ENCODE results near the gene PHF21B.
"Not testable (repeated sequence)": the region's sequence is repeated elsewhere in the genome, so short reads cannot be mapped to it uniquely, and the experiment has no call there.

PHF21B gene

DNA sequence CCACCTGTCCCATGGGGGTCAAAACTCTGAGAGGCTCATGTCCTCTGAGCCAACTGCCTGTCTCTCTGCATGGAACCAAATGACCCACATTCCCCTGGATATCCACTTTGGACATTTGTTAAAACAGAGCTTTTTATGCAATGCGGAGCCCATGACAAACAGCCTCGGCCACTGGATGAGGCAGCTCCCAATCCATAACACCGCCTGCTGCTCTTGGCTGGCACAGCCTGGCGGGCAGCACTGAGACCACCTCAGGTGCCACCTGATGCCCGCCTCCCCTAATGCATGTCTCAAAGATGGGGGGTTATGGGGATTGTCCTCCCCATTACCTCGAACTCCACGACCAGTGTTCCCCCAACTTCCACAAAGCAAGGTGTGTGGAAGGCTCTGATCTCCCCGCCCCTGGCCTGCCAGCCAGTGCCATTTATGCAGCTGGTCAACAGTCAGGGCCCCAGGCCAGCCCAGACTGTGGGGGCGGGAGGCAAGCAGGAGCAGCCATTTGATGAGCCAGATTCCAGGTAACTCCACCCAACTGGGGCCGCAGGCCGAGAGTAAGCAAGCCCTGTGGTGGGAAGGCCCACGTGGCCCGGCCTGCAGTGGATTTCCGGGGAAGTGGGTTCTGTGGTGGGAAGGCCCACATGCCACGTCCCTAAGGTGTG, 84.2 kb downstream of the PHF21B start:
- Mint-ChIP-seq H3K36me3 (no peaks in the 10 kb centered on the region), H3K27ac (no peak overlapping the region), H3K27me3 (no peaks in the 10 kb centered on the region), H3K9me3 (peaks cover 7% of the 10 kb centered on the region in 2 donors), H3K4me3 (no peak overlapping the region), H3K4me1 (no peaks in the 10 kb centered on the region)
- DNase-seq (no peak), ATAC-seq (replicated peaks) (no peak)

DNA sequence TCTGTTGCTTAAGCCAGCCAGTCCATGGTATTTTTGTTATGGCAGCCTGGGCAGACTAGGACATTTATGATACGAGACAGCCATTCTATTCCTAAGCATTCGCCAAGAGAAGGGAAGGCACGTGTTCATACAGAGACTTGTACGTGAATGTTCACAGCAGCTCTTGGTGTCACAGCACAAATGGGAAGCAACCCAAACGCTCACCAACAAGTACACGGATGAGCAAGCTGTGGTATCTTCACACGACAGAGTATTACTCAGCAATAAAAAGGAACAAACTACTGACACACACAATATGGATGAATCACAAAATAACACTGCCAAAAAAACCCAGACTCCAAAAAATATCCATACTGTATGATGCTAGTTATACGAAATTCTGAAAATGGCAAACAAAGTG, 85.1 kb downstream of the PHF21B start:
- no peak for ATAC-seq (replicated peaks)
- H3K36me3 Mint-ChIP-seq = no peaks in the 10 kb centered on the region
- peaks cover 7% of the 10 kb centered on the region in 2 donors for H3K9me3 Mint-ChIP-seq
- no peak overlapping the region for H3K4me3 Mint-ChIP-seq
- no peaks in the 10 kb centered on the region for H3K4me1 Mint-ChIP-seq
- no peaks in the 10 kb centered on the region for H3K27me3 Mint-ChIP-seq
- H3K27ac Mint-ChIP-seq = no peak overlapping the region
- no peak for DNase-seq

DNA sequence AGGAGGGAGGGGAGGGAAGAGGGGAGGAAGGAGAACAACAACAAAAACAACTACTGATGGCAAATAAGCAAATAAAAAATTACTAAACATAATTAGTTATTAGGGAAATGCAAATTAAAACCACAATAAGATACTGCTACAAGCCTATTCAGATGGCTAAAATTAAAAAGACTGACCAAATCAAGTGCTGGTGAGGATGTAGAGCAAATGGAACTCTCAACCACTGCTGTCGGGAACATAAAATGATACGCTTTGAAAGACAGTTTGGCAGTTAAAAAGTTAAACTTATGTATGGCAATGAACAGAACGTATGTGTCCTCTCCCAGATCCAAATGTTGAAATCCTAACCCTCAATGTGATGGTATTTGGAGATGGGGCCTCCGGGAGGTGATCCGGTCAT, 85.7 kb downstream of the PHF21B start:
- Mint-ChIP-seq H3K4me1 (no peaks in the 10 kb centered on the region), H3K4me3 (no peak overlapping the region), H3K27ac (no peak overlapping the region), H3K27me3 (peaks cover 0 to 4% of the 10 kb centered on the region in 2 donors), H3K9me3 (peaks cover 7% of the 10 kb centered on the region in 2 donors), H3K36me3 (no peaks in the 10 kb centered on the region)
- ATAC-seq (replicated peaks) (no peak), DNase-seq (no peak)

DNA sequence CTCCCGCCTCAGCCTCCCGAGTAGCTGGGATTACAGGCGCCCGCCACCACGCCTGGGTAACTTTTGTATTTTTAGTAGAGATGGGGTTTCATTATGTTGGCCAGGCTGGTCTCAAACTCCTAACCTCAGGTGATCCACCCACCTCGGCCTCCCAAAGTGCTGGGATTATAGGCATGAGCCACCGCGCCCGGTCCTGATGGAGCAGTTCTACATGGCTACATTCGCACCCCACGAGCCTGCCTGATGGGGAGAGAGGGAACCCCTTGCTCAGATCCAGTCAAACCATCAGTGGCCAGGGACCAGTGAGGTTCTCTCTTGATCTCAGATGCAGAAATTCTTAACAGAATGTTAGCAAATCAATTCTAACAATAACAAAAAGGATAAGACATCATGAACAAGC, 88.0 kb downstream of the PHF21B start:
- not testable (repeated sequence) for H3K27me3 Mint-ChIP-seq; H3K4me1 Mint-ChIP-seq; DNase-seq; H3K9me3 Mint-ChIP-seq; H3K4me3 Mint-ChIP-seq; ATAC-seq (replicated peaks); H3K27ac Mint-ChIP-seq; H3K36me3 Mint-ChIP-seq

DNA sequence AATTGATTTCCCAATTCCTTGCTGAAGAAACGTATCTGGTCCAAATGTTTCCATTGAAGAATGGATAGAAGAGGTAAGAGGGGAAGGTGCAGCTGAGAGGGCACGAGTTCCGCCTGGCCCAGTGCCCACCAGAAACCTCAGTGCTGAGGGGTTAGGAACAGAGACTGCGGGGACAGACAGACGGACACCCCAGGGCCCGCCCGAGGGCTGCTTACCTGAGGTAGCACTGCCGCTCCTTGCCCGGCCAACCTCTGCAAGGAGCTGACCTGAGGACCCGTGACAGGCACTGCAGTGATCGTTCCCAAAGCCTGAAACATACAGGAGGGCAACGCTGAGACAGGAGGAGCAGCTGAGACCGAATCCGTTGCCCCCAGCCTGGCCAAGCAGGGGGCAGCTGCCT, 89.6 kb downstream of the PHF21B start:
- no peak for ATAC-seq (replicated peaks)
- peaks cover 7% of the 10 kb centered on the region in 2 donors for H3K9me3 Mint-ChIP-seq

DNA sequence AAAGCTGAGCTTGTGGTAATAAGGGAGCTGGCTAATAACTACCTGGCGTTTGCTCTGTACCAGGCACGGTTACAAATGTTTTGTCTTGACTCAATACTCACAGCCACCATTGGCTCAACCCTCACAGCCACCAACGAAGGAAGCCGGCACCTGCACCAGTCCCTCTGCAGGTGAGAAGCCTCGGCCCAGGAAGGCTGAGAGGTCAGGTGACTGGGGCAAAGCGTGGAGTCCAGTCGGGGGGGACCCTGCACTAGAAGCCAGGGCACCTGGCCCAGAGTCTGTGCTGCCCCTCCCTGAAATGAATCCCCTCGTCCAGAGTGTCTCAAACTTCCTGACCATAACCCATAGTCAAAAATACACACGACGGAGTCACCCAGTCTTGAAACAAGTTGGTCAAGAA, 90.1 kb downstream of the PHF21B start:
- H3K36me3 Mint-ChIP-seq = no peaks in the 10 kb centered on the region
- ATAC-seq (replicated peaks) (no peak), DNase-seq (no peak)
- no peaks in the 10 kb centered on the region for H3K4me1 Mint-ChIP-seq
- no peak overlapping the region for H3K4me3 Mint-ChIP-seq
- H3K27ac Mint-ChIP-seq = no peak overlapping the region
- H3K27me3 Mint-ChIP-seq = peaks cover 0 to 10% of the 10 kb centered on the region in 2 donors
- H3K9me3 Mint-ChIP-seq = peaks cover 4 to 5% of the 10 kb centered on the region in 2 donors

More for the DNA sequence above, 89.6 kb downstream of the PHF21B start:
- Mint-ChIP-seq H3K4me1 (no peaks in the 10 kb centered on the region), H3K36me3 (no peaks in the 10 kb centered on the region), H3K4me3 (no peak overlapping the region), H3K27ac (no peak overlapping the region), H3K27me3 (peaks cover 0 to 10% of the 10 kb centered on the region in 2 donors)
- no peak for DNase-seq

DNA sequence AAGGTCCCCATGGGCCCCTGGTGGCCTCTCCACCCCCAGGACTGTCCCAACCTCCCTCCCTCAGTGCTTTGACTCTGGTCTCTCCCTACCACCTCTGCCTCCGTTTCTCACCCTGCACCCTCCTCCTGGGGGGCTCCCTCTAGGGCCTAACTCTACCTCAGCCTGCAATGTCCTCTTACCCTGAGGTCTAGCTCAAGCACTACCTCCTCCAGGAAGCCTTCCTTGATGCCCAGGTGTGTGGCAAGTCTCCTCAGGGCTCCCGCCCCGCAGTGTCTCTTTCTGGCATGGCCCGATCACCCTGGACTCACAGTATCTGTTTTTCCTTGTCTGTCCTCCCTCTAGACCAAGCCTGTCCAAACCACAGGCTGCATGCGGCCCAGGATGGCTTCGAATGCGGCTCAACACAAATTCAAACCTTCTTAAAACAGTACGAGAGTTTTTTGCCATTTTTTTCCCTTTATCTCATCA, 90.8 kb downstream of the PHF21B start:
- Mint-ChIP-seq H3K27me3 (peaks cover 0 to 10% of the 10 kb centered on the region in 2 donors), H3K9me3 (peaks cover 1 to 4% of the 10 kb centered on the region in 2 donors), H3K36me3 (no peaks in the 10 kb centered on the region), H3K27ac (no peak overlapping the region), H3K4me1 (no peaks in the 10 kb centered on the region), H3K4me3 (no peak overlapping the region)
- no peak for ATAC-seq (replicated peaks)
- no peak for DNase-seq

DNA sequence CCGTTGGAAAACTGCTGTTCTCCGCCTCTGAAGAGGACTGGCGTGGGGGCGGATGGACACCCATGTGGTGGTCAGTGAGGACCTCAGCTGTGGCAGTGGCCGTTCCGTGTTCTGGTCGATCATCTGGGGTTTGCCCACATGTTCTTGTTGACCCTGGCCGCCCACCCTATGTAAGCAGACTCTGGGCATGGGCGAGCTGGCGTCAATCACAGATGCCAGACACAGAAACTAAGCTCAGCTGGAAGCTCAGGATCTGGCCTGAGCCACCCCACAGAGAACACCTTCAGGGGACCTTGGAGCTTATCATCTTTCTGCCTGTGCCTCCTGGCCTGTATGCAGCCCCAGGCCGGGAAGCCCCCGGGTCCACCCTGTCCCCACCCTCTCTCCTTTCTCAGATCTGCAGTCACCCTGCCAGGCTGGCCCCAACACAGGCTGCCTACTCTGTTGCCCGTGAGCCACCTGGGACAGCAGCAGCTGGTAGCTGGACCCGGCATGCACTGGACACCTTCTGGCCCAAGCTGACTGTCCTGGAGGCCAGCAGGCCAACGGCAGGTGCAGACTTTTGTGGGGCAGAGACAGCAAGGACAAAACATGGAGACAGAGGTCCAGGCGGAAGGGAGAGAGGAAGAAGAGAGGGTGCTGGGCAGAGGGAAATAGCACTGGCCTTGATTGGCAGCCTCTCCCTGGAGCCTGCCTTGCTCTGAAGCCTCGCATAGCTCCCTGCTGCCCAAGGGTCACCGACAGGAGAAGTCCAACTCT, 91.5 kb downstream of the PHF21B start:
- H3K4me3 Mint-ChIP-seq = no peak overlapping the region
- peaks cover 0 to 10% of the 10 kb centered on the region in 2 donors for H3K27me3 Mint-ChIP-seq
- DNase-seq (no peak), ATAC-seq (replicated peaks) (no peak)
- H3K9me3 Mint-ChIP-seq = no peaks in the 10 kb centered on the region
- peak overlapping the region; percentile 68 for H3K27ac Mint-ChIP-seq
- no peaks in the 10 kb centered on the region for H3K36me3 Mint-ChIP-seq
- no peaks in the 10 kb centered on the region for H3K4me1 Mint-ChIP-seq

DNA sequence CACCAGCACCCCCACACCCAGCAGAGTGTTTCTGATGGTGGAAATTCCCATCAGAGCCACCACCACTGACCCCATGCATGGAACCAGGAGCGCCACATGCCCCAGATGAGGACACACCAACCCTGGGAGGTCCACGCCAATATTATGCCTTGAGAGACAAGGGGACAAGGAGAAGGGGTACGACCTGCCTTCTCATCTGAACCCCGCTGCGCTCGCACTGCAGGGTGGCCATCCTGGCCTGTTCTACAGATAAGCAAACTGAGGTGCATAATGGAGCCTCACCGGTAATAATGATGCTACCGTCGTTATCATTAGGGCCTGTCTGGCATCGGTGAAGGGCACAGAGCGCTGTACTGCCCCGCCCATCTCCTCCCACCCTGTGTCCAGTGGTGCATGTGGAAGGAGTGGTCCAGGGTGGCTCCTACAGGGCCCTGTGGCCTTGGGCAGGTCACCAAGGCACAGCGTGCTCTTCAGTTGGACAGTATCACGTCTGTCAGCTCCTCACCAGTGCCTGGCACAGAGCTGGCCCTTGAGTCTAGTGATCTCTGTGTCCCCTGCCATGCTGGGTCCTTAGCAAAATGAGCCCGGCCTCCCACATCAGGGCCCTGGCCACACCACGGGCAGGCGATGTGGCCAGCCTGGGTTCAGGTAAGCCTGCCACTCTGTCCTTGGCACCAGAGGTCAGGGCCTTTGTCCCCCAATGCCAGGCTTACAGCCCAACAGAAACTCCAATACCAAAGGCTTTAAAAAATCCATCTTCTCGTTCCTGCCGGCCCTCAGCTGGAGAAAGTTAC, 92.2 kb downstream of the PHF21B start:
- Mint-ChIP-seq H3K4me1 (no peaks in the 10 kb centered on the region), H3K27me3 (peaks cover 1 to 10% of the 10 kb centered on the region in 2 donors), H3K36me3 (no peaks in the 10 kb centered on the region), H3K9me3 (peaks cover 0 to under 1% of the 10 kb centered on the region in 2 donors), H3K27ac (no peak overlapping the region), H3K4me3 (no peak overlapping the region)
- no peak for DNase-seq
- no peak for ATAC-seq (replicated peaks)

DNA sequence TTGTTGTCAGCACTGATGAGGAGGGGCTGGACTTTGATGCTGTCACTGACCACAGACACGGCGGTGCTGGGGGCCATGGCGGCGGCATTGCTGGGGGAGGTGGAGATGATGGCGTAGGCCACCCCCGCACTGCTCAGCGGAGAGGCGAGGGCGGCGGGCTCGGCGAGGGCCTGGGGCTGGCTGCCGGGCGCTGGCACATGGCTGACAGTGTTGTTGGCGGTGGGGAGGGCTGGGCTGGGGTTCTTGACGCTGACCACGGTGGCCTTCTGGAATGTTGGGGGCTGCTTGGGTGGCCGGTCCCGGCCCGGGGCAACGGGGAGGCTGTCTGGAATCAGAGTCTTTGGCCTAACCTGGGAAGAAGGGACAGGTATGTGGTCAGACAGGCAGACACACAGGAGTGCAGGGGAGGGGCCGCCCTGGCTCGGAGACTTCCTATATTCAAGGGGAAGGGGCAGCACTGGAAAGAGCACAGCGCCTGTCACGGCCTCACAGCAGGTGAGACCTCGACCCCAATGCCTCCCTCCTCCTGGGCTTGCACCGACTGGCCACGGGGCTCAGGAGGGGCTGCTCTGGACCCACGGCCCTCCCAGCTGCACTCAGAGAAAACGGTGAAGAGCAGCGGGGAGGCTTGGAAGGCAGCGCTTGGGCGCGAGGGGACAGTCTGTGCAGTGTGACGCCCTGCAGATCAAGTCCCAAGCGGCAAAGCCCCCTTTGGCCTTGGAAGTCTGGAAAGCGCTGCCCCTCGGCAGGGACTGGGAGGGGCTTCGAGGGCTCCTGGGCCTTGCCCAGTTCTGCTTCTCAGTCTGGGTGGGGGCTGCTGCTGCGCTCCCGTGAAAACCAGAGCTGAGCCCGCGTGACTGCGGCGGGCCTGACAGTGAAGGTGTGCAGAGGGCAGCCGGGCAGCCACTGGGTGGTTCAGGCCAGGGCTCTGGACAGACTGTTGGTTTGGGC, 93.2 kb downstream of the PHF21B start:
- Mint-ChIP-seq H3K4me1 (no peaks in the 10 kb centered on the region), H3K27me3 (peaks cover 4 to 14% of the 10 kb centered on the region in 2 donors), H3K9me3 (peaks cover 8 to 11% of the 10 kb centered on the region in 2 donors), H3K27ac (no peak overlapping the region), H3K36me3 (peaks cover 0 to 4% of the 10 kb centered on the region in 2 donors), H3K4me3 (no peak overlapping the region)
- DNase-seq (no peak), ATAC-seq (replicated peaks) (no peak)

DNA sequence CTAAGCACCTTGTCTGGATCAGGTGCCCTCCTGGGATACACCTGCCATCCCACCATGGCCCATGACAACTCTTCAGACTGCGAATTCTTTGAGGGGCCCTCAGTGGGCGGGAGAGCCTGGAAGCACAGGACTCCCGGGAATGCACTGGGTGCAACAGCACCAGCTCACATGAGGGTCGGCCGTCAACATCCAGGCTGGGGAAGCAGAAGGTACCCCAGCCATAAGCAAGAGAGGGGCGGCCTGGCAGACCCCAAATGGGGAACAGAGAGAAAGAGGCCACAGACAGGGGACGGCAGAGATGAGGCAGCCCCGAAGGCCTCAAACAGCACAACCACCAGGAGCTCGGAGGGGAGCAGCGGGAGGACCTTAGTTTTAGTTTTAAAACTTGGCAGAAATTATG, 94.4 kb downstream of the PHF21B start:
- DNase-seq (no peak), ATAC-seq (replicated peaks) (no peak)
- H3K27ac Mint-ChIP-seq = no peak overlapping the region
- no peak overlapping the region for H3K4me3 Mint-ChIP-seq
- peaks cover 15 to 19% of the 10 kb centered on the region in 2 donors for H3K9me3 Mint-ChIP-seq
- H3K4me1 Mint-ChIP-seq = no peaks in the 10 kb centered on the region
- H3K27me3 Mint-ChIP-seq = peaks cover 4 to 14% of the 10 kb centered on the region in 2 donors
- peaks cover 0 to 8% of the 10 kb centered on the region in 2 donors for H3K36me3 Mint-ChIP-seq

DNA sequence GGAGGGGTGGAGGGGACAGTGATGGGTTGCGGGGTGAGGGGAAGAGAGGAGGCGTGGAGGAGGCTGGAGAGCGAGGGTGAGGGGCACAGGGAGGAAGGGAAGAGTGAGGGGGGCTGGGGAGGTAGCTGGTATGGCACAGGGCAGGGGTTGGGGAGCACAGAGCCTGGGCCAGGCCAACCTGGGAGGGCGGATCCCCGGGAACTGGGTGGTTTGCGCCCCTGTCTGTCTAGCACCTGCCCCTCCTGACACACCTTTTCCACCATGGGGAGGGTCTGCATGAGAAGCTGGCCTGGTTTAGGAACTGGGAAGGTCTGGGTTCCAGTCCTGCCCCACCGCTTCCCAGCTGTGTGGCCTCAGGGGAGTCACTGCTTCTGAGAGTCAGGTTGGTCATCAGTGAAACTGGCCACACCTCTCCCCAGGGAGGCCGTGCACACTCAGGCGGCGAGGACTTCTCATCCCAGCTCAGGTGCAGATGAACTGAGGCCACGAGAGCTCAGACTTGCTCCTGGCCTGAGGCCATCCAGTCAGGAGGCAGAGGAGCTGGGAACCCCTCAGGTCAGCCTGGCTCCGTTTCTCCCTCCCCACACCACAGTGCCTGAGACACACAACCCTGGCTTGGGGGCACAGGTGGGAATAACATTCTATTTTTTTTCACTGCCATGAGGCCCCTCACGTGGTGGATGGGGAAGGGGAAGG, 95.6 kb downstream of the PHF21B start:
- no peak for ATAC-seq (replicated peaks)

More for the DNA sequence above, 95.6 kb downstream of the PHF21B start:
- no peak for DNase-seq
- Mint-ChIP-seq H3K36me3 (peaks cover 0 to 8% of the 10 kb centered on the region in 2 donors), H3K4me3 (no peak overlapping the region), H3K27me3 (peaks cover 10 to 11% of the 10 kb centered on the region in 2 donors), H3K27ac (no peak overlapping the region), H3K9me3 (peaks cover 21 to 26% of the 10 kb centered on the region in 2 donors), H3K4me1 (no peaks in the 10 kb centered on the region)
